GM18502 (cell line): ENCODE data around the gene ZNG1C.
"Not testable (repeated sequence)": the region's sequence is repeated elsewhere in the genome, so short reads cannot be mapped to it uniquely, and the experiment has no call there.

Experiments used
- ATAC-seq: cut with Tn5 transposase; IDR thresholded peaks from one replicate; pipeline ENCODE4 v1.9.1; 2021; ENCODE audit warnings: mild to moderate bottlenecking; ENCODE audit not compliant: unreplicated experiment, poor library complexity

The ZNG1C gene

DNA sequence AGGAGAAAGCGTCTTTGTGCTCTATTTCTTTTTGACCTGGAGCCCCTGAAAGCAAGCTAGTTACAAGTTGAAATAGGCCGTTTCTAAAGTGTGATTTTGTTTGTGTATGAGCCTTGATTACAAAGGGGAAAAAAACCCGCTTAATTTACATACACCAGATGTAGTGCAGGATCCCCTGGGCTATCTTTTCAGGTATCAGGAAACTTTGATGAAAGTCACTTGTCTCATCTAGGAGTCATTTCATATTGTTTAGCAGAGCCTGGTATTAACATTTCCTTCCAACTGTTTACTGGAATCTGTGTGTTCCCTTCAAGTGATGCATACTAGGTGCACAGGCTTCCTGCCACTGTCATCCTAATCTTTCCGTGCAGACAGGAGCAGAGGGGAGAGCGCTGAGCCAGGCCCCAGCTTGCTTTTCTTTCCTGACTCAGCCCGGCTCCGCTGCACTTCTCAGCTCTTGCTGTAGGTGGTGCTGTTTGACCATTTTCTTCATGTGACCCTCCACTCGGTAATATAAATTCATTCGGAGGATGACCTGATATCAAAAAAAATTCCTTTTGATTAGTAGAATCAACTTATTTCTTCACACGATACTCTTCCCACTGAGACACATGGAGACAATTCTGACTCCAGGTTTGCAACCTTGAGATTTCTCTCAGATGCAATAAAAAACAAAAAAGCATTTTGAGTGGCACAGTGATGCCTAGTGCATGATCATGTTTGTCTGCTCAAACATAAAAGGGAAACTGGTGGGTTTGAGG is 100.7 kb downstream of the ZNG1C start:
- ATAC-seq: peak; percentile 92

- not testable (repeated sequence) for ATAC-seq
Measured at GRCh38 chr9:68343242-68343641, 101.5 kb downstream of the ZNG1C start.

DNA sequence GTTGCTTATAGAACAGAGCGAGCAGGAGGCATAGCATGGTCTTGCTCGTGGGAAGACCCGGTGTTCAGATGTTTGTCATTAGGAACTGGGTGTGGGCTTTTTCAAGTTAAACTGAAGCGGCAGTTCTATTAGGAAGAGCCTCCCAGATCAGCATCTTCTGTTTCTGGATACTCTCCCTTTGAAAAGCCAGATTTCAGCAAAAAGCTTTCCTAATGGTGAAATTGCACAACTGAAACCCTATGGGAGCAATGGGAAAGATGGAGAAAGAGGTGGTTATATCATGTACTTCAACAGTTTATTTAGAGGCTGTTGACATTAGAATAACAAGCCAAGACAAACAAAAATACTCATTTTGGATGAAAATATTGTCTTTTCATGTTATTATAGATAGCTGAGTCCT is 102.2 kb downstream of the ZNG1C start:
- not testable (repeated sequence) for ATAC-seq
